ENCODE results near the gene CENPX.

GRCh38 chr17:82012261-82012639 lies 10.4 kb downstream of the CENPX start:
- TF ChIP-seq POLR2A (IDR thresholded peaks at IDR 0.05) (no peak), CTCF (IDR thresholded peaks at IDR 0.05) (no peak), POLR2AphosphoS5 (IDR thresholded peaks at IDR 0.05) (no peak)

All from transverse colon (tissue), 4 donors.